ENCODE data around the gene PSMD13. TPM values are rescaled to one million over a fixed set of nuclear protein-coding genes. Genes with fewer than 3 reads are reported as not detected.

PSMD13 gene
- total and polyA plus RNA-seq, 2 of the 13 experiments (the other 11 are each of a cell fraction or from before 2014, with no cell fraction given), result 83.0 to 117 TPM

DNA sequence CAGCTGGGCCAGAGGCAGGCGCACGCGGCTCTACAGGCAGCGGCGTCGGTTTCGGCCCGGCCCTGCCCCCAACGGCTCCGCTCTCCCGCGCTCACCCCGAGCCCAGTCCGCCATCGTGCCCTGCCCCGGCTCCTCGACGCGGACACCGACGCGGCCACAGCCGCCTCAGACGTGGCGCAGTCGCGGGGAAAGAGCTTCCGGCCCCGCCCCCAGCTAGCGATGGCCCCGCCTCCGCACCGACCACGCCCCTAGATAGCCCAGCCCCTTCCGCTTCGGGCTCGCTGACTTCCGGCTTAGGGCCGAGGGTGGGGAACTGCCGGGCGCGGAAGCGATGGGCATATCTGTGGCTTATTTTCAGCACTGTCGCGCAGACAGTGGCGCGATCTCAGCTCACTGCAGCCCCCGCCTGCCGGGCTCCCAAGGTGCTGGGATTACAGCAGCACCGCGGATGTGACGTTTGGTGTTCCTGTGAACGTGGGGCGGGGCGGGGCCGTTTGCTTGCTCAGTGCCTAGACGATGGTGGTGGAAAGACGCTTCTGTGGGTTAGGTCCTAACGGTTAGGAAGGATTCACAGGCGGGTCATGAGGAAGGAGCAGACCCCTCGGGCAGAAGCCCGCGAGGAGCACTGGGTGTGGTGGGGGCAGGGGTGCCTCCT is 29.4 kb upstream of the PSMD13 start, which contains the start of the genes BET1L and RIC8A (continued):
- TF ChIP-seq, protein P1, sequence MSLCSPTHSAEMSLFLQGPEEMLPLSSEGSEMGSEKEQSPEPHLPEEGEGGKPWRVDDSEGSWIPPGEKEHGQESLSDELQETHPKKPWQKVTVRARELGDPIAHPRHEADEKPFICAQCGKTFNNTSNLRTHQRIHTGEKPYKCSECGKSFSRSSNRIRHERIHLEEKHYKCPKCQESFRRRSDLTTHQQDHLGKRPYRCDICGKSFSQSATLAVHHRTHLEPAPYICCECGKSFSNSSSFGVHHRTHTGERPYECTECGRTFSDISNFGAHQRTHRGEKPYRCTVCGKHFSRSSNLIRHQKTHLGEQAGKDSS (CRISPR knock-in tag; IDR thresholded peaks at IDR 0.05; ENCODE audit: borderline replicate concordance, low read depth), result peak; percentile 76
- TF ChIP-seq, protein P2, sequence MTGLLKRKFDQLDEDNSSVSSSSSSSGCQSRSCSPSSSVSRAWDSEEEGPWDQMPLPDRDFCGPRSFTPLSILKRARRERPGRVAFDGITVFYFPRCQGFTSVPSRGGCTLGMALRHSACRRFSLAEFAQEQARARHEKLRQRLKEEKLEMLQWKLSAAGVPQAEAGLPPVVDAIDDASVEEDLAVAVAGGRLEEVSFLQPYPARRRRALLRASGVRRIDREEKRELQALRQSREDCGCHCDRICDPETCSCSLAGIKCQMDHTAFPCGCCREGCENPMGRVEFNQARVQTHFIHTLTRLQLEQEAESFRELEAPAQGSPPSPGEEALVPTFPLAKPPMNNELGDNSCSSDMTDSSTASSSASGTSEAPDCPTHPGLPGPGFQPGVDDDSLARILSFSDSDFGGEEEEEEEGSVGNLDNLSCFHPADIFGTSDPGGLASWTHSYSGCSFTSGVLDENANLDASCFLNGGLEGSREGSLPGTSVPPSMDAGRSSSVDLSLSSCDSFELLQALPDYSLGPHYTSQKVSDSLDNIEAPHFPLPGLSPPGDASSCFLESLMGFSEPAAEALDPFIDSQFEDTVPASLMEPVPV (CRISPR knock-in tag; IDR thresholded peaks at IDR 0.05), result 0 out of 2 replicates have a peak, but pooled peaks have one; percentile 52
- TF ChIP-seq ERF (CRISPR knock-in tag; IDR thresholded peaks at IDR 0.05), result peak; percentile 71; the same call in 1 of the 2 replicates
- TF ChIP-seq, protein P3, sequence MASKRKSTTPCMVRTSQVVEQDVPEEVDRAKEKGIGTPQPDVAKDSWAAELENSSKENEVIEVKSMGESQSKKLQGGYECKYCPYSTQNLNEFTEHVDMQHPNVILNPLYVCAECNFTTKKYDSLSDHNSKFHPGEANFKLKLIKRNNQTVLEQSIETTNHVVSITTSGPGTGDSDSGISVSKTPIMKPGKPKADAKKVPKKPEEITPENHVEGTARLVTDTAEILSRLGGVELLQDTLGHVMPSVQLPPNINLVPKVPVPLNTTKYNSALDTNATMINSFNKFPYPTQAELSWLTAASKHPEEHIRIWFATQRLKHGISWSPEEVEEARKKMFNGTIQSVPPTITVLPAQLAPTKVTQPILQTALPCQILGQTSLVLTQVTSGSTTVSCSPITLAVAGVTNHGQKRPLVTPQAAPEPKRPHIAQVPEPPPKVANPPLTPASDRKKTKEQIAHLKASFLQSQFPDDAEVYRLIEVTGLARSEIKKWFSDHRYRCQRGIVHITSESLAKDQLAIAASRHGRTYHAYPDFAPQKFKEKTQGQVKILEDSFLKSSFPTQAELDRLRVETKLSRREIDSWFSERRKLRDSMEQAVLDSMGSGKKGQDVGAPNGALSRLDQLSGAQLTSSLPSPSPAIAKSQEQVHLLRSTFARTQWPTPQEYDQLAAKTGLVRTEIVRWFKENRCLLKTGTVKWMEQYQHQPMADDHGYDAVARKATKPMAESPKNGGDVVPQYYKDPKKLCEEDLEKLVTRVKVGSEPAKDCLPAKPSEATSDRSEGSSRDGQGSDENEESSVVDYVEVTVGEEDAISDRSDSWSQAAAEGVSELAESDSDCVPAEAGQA (IDR thresholded peaks at IDR 0.05; ENCODE audit: low read depth), result peak; percentile 74; the same call in 1 of the 2 replicates
- TF ChIP-seq, protein P3 (CRISPR knock-in tag; IDR thresholded peaks at IDR 0.05; ENCODE audit: borderline replicate concordance), result peak; percentile 94; the same call in 1 of the 2 replicates
- TF ChIP-seq ZNF605 (CRISPR knock-in tag; IDR thresholded peaks at IDR 0.05), result peak; percentile 74; the same call in 1 of the 2 replicates
- peak; percentile 72; the same call in 1 of the 2 replicates for TF ChIP-seq BORCS8-MEF2B (CRISPR knock-in tag; IDR thresholded peaks at IDR 0.05)
- TF ChIP-seq, protein P4, sequence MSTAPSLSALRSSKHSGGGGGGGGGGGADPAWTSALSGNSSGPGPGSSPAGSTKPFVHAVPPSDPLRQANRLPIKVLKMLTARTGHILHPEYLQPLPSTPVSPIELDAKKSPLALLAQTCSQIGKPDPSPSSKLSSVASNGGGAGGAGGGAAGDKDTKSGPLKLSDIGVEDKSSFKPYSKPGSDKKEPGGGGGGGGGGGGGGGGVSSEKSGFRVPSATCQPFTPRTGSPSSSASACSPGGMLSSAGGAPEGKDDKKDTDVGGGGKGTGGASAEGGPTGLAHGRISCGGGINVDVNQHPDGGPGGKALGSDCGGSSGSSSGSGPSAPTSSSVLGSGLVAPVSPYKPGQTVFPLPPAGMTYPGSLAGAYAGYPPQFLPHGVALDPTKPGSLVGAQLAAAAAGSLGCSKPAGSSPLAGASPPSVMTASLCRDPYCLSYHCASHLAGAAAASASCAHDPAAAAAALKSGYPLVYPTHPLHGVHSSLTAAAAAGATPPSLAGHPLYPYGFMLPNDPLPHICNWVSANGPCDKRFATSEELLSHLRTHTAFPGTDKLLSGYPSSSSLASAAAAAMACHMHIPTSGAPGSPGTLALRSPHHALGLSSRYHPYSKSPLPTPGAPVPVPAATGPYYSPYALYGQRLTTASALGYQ (CRISPR knock-in tag; IDR thresholded peaks at IDR 0.05), result no peak
- TF ChIP-seq ZNF709 (CRISPR knock-in tag; IDR thresholded peaks at IDR 0.05), result peak; percentile 43; the same call in 1 of the 2 replicates
- TF ChIP-seq RXRA (CRISPR knock-in tag; IDR thresholded peaks at IDR 0.05), result peak; percentile 57; the same call in 1 of the 2 replicates
- peak; percentile 85; the same call in 1 of the 2 replicates for TF ChIP-seq ZFYVE20 (CRISPR knock-in tag; IDR thresholded peaks at IDR 0.05; ENCODE audit: borderline replicate concordance, low read depth)
- no peak for TF ChIP-seq GLI4 (CRISPR knock-in tag; IDR thresholded peaks at IDR 0.05; ENCODE audit: borderline replicate concordance)
- TF ChIP-seq, protein P5, sequence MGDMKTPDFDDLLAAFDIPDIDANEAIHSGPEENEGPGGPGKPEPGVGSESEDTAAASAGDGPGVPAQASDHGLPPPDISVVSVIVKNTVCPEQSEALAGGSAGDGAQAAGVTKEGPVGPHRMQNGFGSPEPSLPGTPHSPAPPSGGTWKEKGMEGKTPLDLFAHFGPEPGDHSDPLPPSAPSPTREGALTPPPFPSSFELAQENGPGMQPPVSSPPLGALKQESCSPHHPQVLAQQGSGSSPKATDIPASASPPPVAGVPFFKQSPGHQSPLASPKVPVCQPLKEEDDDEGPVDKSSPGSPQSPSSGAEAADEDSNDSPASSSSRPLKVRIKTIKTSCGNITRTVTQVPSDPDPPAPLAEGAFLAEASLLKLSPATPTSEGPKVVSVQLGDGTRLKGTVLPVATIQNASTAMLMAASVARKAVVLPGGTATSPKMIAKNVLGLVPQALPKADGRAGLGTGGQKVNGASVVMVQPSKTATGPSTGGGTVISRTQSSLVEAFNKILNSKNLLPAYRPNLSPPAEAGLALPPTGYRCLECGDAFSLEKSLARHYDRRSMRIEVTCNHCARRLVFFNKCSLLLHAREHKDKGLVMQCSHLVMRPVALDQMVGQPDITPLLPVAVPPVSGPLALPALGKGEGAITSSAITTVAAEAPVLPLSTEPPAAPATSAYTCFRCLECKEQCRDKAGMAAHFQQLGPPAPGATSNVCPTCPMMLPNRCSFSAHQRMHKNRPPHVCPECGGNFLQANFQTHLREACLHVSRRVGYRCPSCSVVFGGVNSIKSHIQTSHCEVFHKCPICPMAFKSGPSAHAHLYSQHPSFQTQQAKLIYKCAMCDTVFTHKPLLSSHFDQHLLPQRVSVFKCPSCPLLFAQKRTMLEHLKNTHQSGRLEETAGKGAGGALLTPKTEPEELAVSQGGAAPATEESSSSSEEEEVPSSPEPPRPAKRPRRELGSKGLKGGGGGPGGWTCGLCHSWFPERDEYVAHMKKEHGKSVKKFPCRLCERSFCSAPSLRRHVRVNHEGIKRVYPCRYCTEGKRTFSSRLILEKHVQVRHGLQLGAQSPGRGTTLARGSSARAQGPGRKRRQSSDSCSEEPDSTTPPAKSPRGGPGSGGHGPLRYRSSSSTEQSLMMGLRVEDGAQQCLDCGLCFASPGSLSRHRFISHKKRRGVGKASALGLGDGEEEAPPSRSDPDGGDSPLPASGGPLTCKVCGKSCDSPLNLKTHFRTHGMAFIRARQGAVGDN (CRISPR knock-in tag; IDR thresholded peaks at IDR 0.05), result peak; percentile 89

Data from HepG2 (cell line).